Fibroblast of peridontal ligament (primary cell): Measurements from ENCODE around the gene FKRP.
"Not testable (repeated sequence)": the region's sequence is repeated elsewhere in the genome, so short reads cannot be mapped to it uniquely, and the experiment has no call there.

Source experiments
- DNase-seq: peaks from one replicate; pipeline ENCODE4 v3.0.0-alpha.2; 2010; ENCODE audit errors: extremely low read depth

Gene FKRP

DNA sequence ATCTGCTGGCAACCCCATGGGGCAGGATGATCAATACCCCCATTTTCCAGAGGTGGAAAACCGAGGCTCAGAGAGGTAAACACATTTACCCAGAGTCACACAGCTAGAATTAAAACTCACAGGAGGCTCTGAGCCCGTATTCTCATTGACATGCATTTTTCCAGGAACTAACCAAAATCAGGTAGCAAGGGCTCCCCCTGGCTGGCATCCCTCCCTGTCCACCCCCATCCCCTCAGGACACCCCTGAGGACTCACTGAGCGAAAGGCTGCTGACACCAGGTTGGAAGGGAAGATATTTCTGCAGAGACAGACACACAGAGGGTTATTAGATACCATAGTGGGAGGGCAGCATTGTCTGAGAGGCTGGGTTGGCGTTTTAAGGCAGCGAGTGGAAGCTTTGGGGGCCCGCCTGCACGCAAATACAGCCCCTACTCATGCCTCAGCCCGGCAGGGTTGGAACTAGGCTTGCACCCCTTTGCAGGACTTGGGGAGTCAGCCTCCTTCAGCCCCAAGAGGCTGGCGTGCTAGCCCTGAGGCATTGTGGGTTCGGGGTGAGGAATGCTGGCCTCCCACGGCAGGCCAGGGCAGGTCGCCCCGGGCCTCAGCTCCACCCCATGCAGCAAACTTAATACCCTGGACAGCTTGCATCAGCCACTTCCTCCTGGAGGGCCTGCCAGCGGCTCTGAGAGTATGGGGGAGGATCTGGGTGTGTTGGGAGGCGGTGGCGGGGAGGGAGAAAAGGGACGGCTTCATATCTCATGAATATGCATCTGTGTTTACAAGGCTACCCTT, 38.6 kb downstream of the FKRP start:
- peak; percentile 64 for DNase-seq

- DNase-seq: no peak
Observed at GRCh38 chr19:46785054-46785979, 39.5 kb downstream of the FKRP start.

DNA sequence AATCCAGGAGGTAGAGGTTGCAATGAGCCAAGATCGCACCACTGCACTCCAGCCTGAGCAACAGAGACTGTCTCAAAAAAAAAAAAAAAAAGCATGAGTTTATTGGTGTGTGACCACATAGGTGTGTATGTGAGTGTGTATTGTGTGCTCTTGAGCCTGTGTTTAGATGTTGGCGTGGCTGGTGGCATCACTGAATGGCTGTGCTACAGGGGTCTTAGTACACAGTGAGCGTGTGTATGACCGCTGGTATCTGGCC, 40.1 kb downstream of the FKRP start:
- DNase-seq: no peak

GRCh38 chr19:46786236-46787039, 40.6 kb downstream of the FKRP start:
- DNase-seq: peak; percentile 72

DNA sequence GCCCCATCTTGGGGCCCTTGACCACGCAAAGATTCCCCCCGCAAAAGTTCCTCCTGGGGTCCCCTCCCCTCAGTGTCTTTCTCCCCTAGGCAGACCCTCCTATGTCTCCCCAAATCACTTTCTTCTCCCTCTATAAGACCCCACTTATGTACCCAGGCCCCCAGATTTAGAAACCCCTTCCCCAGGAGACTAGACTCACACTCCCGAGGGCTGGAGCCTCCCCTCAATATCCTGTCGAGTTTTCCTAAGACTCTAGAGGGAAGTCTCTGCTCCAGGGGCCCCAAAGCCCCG, 41.1 kb downstream of the FKRP start:
- DNase-seq: no peak

- DNase-seq: peak; percentile 67
Observed at GRCh38 chr19:46787331-46788261, 41.7 kb downstream of the FKRP start.

DNA sequence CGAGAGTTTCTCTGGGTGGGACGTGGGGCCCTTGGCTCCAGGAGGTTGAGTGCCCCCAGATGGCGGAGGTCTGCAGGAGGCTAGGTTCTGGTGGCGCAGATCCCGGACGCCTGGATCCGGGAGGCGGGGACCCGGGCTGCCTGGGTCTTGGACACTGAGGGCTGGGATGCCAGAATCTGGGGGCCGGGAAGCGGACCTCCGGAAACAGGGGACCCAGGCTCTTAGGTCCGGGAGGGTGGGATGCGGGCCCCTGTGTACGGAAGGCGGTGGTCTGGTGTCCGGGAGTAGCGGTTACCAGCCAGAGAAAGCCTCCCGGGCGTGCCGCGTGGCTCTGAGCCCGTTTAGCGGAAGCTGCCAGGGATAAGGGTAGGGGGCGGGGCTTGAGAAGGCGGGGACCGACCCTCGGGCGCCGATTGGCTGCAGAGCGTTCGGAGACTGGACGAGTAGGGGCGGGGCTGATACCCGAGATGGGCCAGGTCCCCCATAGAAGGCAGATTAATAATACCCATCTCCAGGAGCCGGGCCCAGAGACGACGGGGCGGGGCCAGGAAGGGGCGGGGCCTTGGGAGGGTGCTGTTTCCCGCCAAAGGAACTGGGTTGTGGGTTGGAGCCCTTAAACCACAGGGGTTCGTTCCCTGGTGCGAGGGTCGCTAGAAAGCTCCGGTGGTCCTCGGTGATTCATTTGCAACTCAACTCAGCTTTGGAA, 42.6 kb downstream of the FKRP start, which contains the start of gene SLC1A5:
Gene SLC1A5, minus strand, starts transcription at position 333 of the 706 bp plus-strand sequence. CDS start 629 bp downstream, outside the sequence.
- peak; percentile 94 for DNase-seq

DNA sequence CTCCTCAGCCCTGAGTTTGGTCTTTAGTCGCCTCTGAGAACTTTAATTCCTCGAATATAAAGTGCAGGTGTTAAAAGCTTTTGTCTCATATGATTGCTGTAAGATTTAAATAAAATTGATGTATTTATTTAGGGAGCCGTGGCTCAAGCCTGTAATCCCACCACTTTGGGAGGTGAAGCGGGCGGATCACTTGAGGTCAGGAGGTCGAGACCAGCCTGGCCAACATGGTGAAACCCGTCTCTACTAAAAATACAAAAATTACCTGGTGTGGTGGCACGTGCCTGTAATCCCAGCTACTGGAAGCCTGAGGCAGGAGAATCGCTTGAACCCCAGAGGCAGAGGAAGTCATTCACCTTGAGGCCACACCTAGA, 43.1 kb downstream of the FKRP start:
- no peak for DNase-seq

- DNase-seq: no peak
Observed at GRCh38 chr19:46789371-46789770, 43.5 kb downstream of the FKRP start.

DNA sequence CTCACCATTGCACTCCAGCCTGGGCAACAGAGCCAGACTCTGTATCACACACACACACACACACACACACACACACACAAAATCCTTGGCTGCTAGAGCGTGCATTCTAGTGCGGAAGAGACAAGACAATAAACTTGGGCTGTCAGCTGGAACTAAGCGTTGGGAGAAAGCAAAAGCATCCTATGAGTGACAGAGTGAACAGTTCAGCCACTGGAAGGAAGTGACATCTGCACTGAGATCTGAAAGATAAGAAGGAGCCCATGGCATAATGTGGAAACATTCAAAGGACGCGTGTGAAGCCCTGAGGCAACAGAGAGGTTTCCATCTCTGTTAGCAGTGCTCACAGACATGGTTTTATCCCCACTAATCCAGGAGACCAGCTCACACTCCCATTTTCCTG, 46.1 kb downstream of the FKRP start:
- no peak for DNase-seq

DNA sequence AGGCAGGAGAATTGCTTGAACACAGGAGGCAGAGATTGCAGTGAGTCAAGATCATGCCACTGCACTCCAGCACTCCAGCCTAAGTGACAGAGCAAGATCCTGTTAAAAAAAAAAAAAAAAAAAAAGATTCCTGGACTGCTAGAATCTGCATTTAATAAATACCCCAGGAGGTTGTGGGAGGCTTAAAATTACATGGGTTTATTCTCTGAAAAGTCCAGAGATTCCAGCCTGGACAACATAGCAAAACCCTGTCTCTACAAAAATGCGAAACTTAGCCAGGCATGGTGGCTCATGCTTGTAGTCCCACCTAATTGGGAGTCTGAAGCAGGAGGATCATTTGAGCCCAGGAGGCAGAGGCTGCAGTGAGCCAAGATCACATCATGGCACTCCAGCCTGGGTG, 52.0 kb downstream of the FKRP start:
- no peak for DNase-seq

DNA sequence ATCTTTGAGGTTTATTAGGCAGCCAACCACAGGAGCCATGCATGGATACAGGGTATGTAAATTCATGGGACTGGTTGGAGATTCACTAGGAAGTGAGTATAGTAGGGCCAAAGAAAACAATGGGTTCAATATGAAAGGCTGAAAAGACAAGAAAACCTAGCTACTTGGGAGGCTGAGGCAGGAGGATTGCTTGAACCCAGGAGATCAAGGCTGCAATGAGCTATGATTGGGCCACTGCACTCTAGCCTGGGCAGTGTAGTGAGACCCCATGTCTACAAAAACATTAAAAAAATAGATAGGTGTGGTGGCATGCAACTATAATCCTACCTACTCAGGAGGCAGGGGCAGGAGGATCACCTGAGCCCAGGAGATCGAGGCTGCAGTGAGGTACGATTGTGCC, 52.9 kb downstream of the FKRP start:
- DNase-seq: no peak

GRCh38 chr19:46802152-46802551, 56.3 kb downstream of the FKRP start:
- DNase-seq: no peak

- no peak for DNase-seq
Observed at GRCh38 chr19:46803555-46803954, 57.7 kb downstream of the FKRP start.

DNA sequence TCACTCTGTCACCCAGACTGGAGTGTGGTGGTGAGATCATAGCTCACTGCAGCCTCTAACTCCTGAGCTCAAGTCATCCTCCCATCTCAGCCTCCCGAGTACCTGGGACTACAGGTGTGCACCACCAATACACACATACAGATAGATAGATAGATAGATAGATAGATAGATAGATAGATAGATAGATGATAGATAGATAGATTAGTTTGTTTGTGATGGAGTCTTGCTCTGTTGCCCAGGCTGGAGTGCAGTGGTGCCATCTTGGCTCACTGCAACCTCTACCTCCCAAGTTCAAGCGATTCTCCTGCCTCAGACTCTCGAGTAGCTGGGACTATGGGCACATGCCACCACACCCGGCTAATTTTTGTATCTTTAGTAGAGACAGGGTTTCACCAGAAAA, 58.6 kb downstream of the FKRP start:
- DNase-seq: not testable (repeated sequence)

GRCh38 chr19:46806656-46807055, 60.8 kb downstream of the FKRP start:
- no peak for DNase-seq
